Loucy (cell line): ENCODE measurements around the gene GPR15LG.

ENCODE experiments used
- H2AFZ ChIP-seq: fragments of 200-600 bp; sonication (generic); 2 replicates; pipeline ENCODE4 v1.6.0; 2016; ENCODE audit warnings: antibody characterized with exemption, mild to moderate bottlenecking, low read length, moderate library complexity
- H3F3A ChIP-seq: fragments of 200-600 bp; 2 replicates; pipeline ENCODE4 v1.6.0; 2016; ENCODE audit warnings: antibody characterized with exemption, low read depth, mild to moderate bottlenecking
- H3K27me3 ChIP-seq: fragments of 200-600 bp; sonication (generic); 2 replicates; pipeline ENCODE4 v1.6.1; 2014; ENCODE audit warnings: low read length, mild to moderate bottlenecking; ENCODE audit not compliant: insufficient read depth, poor library complexity, severe bottlenecking
- H3K36me3 ChIP-seq: fragments of 200-600 bp; sonication (generic); 2 replicates; pipeline ENCODE4 v1.6.1; 2016; ENCODE audit warnings: low read length; ENCODE audit not compliant: insufficient read depth
- H3K4me1 ChIP-seq: fragments of 200-600 bp; sonication (generic); 2 replicates; pipeline ENCODE4 v1.5.1; 2014; ENCODE audit warnings: low read length, mild to moderate bottlenecking; ENCODE audit not compliant: insufficient read depth, poor library complexity, severe bottlenecking
- H3K4me2 ChIP-seq: fragments of 200-600 bp; sonication (generic); 2 replicates; pipeline ENCODE4 v1.6.0; 2014; ENCODE audit warnings: antibody characterized with exemption, low read length, low read depth, mild to moderate bottlenecking; ENCODE audit not compliant: poor library complexity, severe bottlenecking
- H3K4me3 ChIP-seq: fragments of 200-600 bp; sonication (generic); 2 replicates; pipeline ENCODE4 v1.5.1; 2014; ENCODE audit warnings: low read length, mild to moderate bottlenecking, mixed read lengths; ENCODE audit not compliant: poor library complexity, severe bottlenecking
- H3K79me2 ChIP-seq: fragments of 200-600 bp; sonication (generic); 2 replicates; pipeline ENCODE4 v1.6.1; 2014; ENCODE audit warnings: low read length; ENCODE audit not compliant: insufficient read depth
- H3K9ac ChIP-seq: fragments of 200-600 bp; sonication (generic); 2 replicates; pipeline ENCODE4 v1.6.0; 2014; ENCODE audit warnings: mild to moderate bottlenecking, low read depth, low read length, moderate library complexity; ENCODE audit not compliant: poor library complexity, severe bottlenecking
- H3K9me2 ChIP-seq: fragments of 200-600 bp; sonication (generic); replicated peaks from 2 replicates; pipeline ENCODE4 v1.6.1; 2016; ENCODE audit warnings: low read depth, low read length, mixed read lengths
- H3K9me3 ChIP-seq: fragments of 200-600 bp; sonication (generic); 2 replicates; pipeline ENCODE4 v1.6.1; 2014; ENCODE audit warnings: mild to moderate bottlenecking, antibody characterized with exemption, low read length, low read depth; ENCODE audit not compliant: insufficient read depth
- H4K20me1 ChIP-seq: fragments of 200-600 bp; sonication (generic); 2 replicates; pipeline ENCODE4 v1.6.0; 2014; ENCODE audit warnings: antibody characterized with exemption, low read length, mild to moderate bottlenecking; ENCODE audit not compliant: insufficient read depth, poor library complexity, severe bottlenecking
- EZH2phosphoT487 ChIP-seq: fragments of 200-600 bp; IDR thresholded peaks from 2 replicates; pipeline ENCODE4 v1.6.1; 2018; ENCODE audit warnings: antibody characterized with exemption, mild to moderate bottlenecking, moderate library complexity, borderline replicate concordance
- TF ChIP-seq, protein P1 (sequence below): fragments of 200-600 bp; sonication (generic); conservative IDR thresholded peaks from 2 replicates; pipeline ENCODE4 v1.5.1; 2014; ENCODE audit warnings: mild to moderate bottlenecking, antibody characterized with exemption, low read length

Gene GPR15LG

DNA sequence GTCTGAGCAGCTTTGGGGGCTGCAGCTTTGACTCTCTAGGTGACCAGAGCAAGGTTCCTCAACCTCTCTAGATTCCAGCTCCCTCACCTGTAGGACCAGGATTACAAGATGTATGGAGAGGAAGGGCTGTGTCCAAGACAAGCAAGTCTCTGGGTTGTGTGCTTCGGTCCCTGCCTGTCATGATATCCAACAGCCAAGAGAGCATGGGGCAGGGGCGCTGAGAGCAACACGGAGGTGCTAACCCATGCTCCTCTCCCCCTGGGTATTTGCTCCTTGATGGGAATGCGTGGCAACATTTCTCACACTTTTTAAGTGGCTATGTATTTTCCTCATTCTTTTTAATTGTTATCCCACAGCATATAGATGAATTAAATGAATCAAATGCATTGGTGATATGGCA is 31.0 kb downstream of the GPR15LG start:
- Histone ChIP-seq H3K9ac (no peak overlapping the region), H3K79me2 (no peaks in the 10 kb centered on the region), H2AFZ (no peak overlapping the region), H3F3A (no peaks in the 10 kb centered on the region), H3K36me3 (no peaks in the 10 kb centered on the region), H3K27me3 (no peaks in the 10 kb centered on the region), H3K9me3 (no peaks in the 10 kb centered on the region), H3K4me1 (no peaks in the 10 kb centered on the region), H3K4me3 (no peak overlapping the region), H3K4me2 (no peak overlapping the region), H4K20me1 (no peaks in the 10 kb centered on the region), H3K9me2 (no peaks in the 10 kb centered on the region)
- TF ChIP-seq EZH2phosphoT487 = no peak
- TF ChIP-seq, protein P1, sequence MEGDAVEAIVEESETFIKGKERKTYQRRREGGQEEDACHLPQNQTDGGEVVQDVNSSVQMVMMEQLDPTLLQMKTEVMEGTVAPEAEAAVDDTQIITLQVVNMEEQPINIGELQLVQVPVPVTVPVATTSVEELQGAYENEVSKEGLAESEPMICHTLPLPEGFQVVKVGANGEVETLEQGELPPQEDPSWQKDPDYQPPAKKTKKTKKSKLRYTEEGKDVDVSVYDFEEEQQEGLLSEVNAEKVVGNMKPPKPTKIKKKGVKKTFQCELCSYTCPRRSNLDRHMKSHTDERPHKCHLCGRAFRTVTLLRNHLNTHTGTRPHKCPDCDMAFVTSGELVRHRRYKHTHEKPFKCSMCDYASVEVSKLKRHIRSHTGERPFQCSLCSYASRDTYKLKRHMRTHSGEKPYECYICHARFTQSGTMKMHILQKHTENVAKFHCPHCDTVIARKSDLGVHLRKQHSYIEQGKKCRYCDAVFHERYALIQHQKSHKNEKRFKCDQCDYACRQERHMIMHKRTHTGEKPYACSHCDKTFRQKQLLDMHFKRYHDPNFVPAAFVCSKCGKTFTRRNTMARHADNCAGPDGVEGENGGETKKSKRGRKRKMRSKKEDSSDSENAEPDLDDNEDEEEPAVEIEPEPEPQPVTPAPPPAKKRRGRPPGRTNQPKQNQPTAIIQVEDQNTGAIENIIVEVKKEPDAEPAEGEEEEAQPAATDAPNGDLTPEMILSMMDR = no peak

DNA sequence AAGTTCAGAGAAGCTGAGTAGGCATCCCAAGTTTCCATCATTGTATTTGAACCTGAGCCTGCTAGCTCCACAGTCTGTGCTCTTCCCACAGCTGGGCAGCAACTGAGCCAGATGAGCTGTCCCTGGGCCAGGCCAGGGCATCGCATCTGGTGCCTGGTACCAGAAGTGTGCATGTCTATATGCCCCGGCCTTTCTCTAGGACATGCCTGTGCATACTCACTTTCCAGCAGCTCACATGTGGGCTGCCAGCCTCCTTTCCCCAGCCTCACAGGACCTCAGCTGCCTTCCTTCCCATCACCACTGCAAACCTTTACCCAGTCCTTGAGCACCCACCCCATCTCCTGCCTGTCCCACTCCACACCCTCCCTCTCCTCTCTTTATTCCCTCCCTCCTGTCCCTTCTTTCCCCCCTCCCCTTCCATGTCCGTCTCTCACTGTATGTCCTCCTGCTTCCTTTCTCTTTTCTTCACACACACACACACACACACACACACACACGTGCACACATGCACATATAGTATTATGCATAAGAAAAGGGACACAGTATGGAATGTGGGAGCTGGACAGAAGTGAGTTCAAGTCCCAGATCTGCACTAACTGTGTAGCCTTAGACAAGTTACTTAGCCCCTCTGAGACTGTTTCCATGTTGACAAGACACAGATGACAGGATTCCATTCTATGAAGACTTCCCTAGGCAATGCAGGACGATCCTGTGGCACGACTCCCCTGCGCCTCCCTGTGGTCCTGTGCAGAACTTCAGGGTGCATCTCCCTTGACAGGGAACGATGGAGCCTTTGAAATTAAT is 31.6 kb downstream of the GPR15LG start:
- H3K9ac ChIP-seq = no peak overlapping the region
- no peak overlapping the region for H3K4me2 ChIP-seq
- H3K9me2 ChIP-seq = no peaks in the 10 kb centered on the region
- no peaks in the 10 kb centered on the region for H4K20me1 ChIP-seq
- H3K4me3 ChIP-seq = no peak overlapping the region
- H2AFZ ChIP-seq = no peak overlapping the region
- H3F3A ChIP-seq = no peaks in the 10 kb centered on the region
- TF ChIP-seq, protein P1 = peak; percentile 93
- no peak for TF ChIP-seq EZH2phosphoT487
- no peaks in the 10 kb centered on the region for H3K4me1 ChIP-seq
- H3K79me2 ChIP-seq = no peaks in the 10 kb centered on the region
- no peaks in the 10 kb centered on the region for H3K27me3 ChIP-seq
- no peaks in the 10 kb centered on the region for H3K9me3 ChIP-seq
- H3K36me3 ChIP-seq = no peaks in the 10 kb centered on the region

DNA sequence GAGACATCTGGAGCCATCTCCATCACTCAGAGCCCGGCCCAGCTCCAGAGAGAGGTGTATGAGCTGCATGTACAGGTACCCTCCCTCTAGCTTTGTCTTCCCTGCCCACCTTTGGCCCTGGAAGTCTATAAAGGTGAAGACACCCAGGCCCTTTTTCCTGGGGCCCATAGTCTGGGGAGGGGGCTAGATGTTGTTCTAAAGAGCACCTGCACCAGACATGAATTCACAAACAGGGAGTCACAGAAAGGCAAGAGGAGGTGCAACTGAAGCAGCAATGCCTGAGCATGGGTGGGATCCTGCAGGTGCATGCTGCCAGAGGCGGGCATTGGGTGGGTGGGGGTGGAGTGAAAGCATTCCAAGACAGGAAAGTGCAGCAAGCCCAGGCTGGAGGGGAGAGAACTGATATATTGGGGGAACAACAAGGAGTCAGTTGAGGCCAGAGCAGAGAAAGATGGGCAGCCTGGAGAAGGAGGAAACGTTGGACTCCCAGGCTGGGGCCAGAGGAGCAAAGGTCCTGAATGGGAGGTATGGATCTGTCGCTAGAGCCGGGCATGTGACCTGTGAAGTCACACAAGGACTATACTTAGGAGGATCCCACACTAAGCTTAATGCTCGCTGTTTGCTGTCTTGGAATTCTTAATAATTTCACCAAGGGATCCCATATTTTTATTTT is 32.4 kb downstream of the GPR15LG start:
- Histone ChIP-seq H3K27me3 (no peaks in the 10 kb centered on the region), H3K4me1 (no peaks in the 10 kb centered on the region), H3K9ac (no peak overlapping the region), H3K4me3 (no peak overlapping the region), H4K20me1 (no peaks in the 10 kb centered on the region), H3F3A (no peaks in the 10 kb centered on the region), H3K9me2 (no peaks in the 10 kb centered on the region), H2AFZ (no peak overlapping the region), H3K36me3 (no peaks in the 10 kb centered on the region), H3K79me2 (no peaks in the 10 kb centered on the region), H3K4me2 (no peak overlapping the region), H3K9me3 (no peaks in the 10 kb centered on the region)
- TF ChIP-seq, protein P1 = no peak; the same call in 1 of the 2 replicates
- no peak for TF ChIP-seq EZH2phosphoT487
